Neural progenitor cell (in vitro differentiated cells): Measurements from ENCODE around the gene PPP2R1B. TPM values are rescaled to one million over a fixed set of nuclear protein-coding genes. Genes with fewer than 3 reads are reported as not detected.

ENCODE experiments used
- DNase-seq: peaks from one replicate; pipeline ENCODE4 v3.0.0-alpha.2; 2016; ENCODE audit warnings: low spot score
- H2AFZ ChIP-seq: fragments of 200-600 bp; sonication (generic); replicated peaks from 2 replicates; pipeline ENCODE4 v1.6.1; 2016; ENCODE audit warnings: antibody characterized with exemption
- H3F3A ChIP-seq: fragments of 200-600 bp; sonication (generic); 2 replicates; pipeline ENCODE4 v1.6.1; 2016; ENCODE audit warnings: antibody characterized with exemption, low read depth
- H3K27ac ChIP-seq: fragments of 200-600 bp; sonication (generic); 2 replicates; pipeline ENCODE4 v1.5.1; 2016; ENCODE audit warnings: mild to moderate bottlenecking
- H3K27me3 ChIP-seq: fragments of 200-600 bp; sonication (generic); 2 replicates; pipeline ENCODE4 v1.6.1; 2016; ENCODE audit warnings: mild to moderate bottlenecking, moderate library complexity
- H3K36me3 ChIP-seq: fragments of 200-600 bp; sonication (generic); 2 replicates; pipeline ENCODE4 v1.5.1; 2016
- H3K4me1 ChIP-seq: fragments of 200-600 bp; sonication (generic); 2 replicates; pipeline ENCODE4 v1.6.1; 2016; ENCODE audit warnings: mixed run types
- H3K4me2 ChIP-seq: fragments of 200-600 bp; sonication (generic); 2 replicates; pipeline ENCODE4 v1.6.1; 2016
- H3K4me3 ChIP-seq: fragments of 200-600 bp; sonication (generic); 2 replicates; pipeline ENCODE4 v1.5.1; 2016
- H3K79me2 ChIP-seq: fragments of 200-600 bp; sonication (generic); 2 replicates; pipeline ENCODE4 v1.6.1; 2016; ENCODE audit warnings: low read depth
- H3K9ac ChIP-seq: fragments of 200-600 bp; sonication (generic); 2 replicates; pipeline ENCODE4 v1.6.1; 2016
- H3K9me3 ChIP-seq: fragments of 200-600 bp; sonication (generic); 2 replicates; pipeline ENCODE4 v1.5.1; 2016; ENCODE audit warnings: low read depth
- H4K20me1 ChIP-seq: fragments of 200-600 bp; sonication (generic); 2 replicates; pipeline ENCODE4 v1.6.1; 2016; ENCODE audit warnings: low read depth
- H3K27ac Mint-ChIP-seq: 3 replicates; pipeline ENCODE4 v1.8.0; 2021; ENCODE audit warnings: mixed read lengths
- H3K27me3 Mint-ChIP-seq: 2 replicates; pipeline ENCODE4 v1.8.0; 2022; ENCODE audit warnings: low read depth, mild to moderate bottlenecking, inconsistent platforms, moderate library complexity, mixed read lengths; ENCODE audit not compliant: insufficient read depth
- H3K36me3 Mint-ChIP-seq: 3 replicates; pipeline ENCODE4 v1.8.0; 2021; ENCODE audit warnings: mixed read lengths
- H3K4me1 Mint-ChIP-seq: 3 replicates; pipeline ENCODE4 v1.8.0; 2021; ENCODE audit warnings: mixed read lengths
- H3K4me3 Mint-ChIP-seq: 3 replicates; pipeline ENCODE4 v1.8.0; 2021; ENCODE audit warnings: mild to moderate bottlenecking, moderate library complexity, mixed read lengths
- H3K9me3 Mint-ChIP-seq: 3 replicates; pipeline ENCODE4 v1.8.0; 2020; ENCODE audit warnings: mixed read lengths
- CTCF ChIP-seq: fragments of 200-600 bp; sonication (generic); IDR thresholded peaks from 2 replicates; pipeline ENCODE4 v1.5.1; 2017; ENCODE audit warnings: antibody characterized with exemption, mild to moderate bottlenecking
- EZH2 ChIP-seq: fragments of 200-600 bp; sonication (generic); IDR thresholded peaks from 2 replicates; pipeline ENCODE4 v1.6.1; 2017; ENCODE audit warnings: antibody characterized with exemption, mild to moderate bottlenecking, moderate library complexity
- EZH2phosphoT487 ChIP-seq: fragments of 200-600 bp; sonication (generic); IDR thresholded peaks from 2 replicates; pipeline ENCODE4 v1.6.1; 2017; ENCODE audit warnings: antibody characterized with exemption
- total RNA-seq: library from RNA; depleted of rRNA; stranded (reverse); fragments of >200 nt; gene quantifications from 2 replicates; pipeline ENCODE4 v1.2.3, GENCODE V29; 2015; ENCODE audit warnings: low replicate concordance

Gene PPP2R1B
- total RNA-seq, 1 donor from 2014 or later: 68.4 TPM

- H3K27ac ChIP-seq: no peak overlapping the region
- H3K9me3 Mint-ChIP-seq: no peaks in the 10 kb centered on the region
- no peaks in the 10 kb centered on the region for H3K36me3 ChIP-seq
- H3K4me3 Mint-ChIP-seq: no peak overlapping the region
- H3K4me3 ChIP-seq: no peak overlapping the region
- no peak overlapping the region for H3K27ac Mint-ChIP-seq
- no peaks in the 10 kb centered on the region for H3K4me1 Mint-ChIP-seq
- no peak overlapping the region for H3K4me2 ChIP-seq
- H4K20me1 ChIP-seq: no peaks in the 10 kb centered on the region
- H3K27me3 Mint-ChIP-seq: peaks cover 2% of the 10 kb centered on the region
- H2AFZ ChIP-seq: no peak overlapping the region
- no peaks in the 10 kb centered on the region for H3K9me3 ChIP-seq
- H3F3A ChIP-seq: no peaks in the 10 kb centered on the region
- peaks cover 20% of the 10 kb centered on the region for H3K36me3 Mint-ChIP-seq
- H3K79me2 ChIP-seq: no peaks in the 10 kb centered on the region
- no peaks in the 10 kb centered on the region for H3K27me3 ChIP-seq
- H3K4me1 ChIP-seq: no peaks in the 10 kb centered on the region
- no peak for TF ChIP-seq EZH2phosphoT487
- no peak for TF ChIP-seq EZH2
- no peak for TF ChIP-seq CTCF
- no peak overlapping the region for H3K9ac ChIP-seq
- DNase-seq: no peak
These were observed 30.5 kb upstream of the PPP2R1B start for GRCh38 chr11:111796696-111797095.

DNA sequence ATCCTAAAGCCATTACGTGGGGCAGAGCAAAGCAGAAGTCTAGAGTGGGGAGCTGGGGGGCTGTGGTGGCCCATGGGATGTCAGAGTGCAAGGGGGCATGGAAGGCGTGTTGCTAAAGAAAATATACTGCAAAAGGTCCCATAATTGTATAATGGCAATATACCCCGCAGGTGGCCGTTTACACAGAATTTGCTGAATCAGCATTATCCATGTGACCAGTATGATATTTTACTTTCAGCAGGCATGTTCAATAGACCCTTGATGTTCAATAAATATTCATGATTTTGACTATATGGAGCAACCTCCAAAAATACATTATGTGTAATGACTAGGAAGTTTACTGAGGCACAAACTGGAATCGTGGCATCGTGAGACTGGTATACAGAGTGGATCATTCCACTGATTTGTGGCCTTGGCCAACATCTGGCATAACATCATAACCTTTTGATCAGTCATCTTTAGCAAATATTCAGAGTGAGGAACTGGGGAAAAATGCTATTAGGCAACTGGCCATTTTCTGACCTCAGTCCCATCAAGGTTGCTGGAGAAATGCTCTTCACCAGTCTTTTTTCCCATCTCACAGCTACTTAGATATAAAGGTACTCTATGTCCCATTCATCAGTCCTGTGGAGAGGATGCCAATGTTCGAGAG lies 29.3 kb upstream of the PPP2R1B start:
- Histone ChIP-seq H3K4me2 (no peak overlapping the region), H3K4me1 (no peaks in the 10 kb centered on the region), H3K36me3 (no peaks in the 10 kb centered on the region), H3K9ac (no peak overlapping the region), H3K27ac (no peak overlapping the region), H3F3A (no peaks in the 10 kb centered on the region), H3K79me2 (no peaks in the 10 kb centered on the region), H2AFZ (no peak overlapping the region), H4K20me1 (no peaks in the 10 kb centered on the region), H3K4me3 (no peak overlapping the region), H3K9me3 (no peaks in the 10 kb centered on the region), H3K27me3 (no peaks in the 10 kb centered on the region)
- Mint-ChIP-seq H3K27me3 (peaks cover 2% of the 10 kb centered on the region), H3K4me1 (no peaks in the 10 kb centered on the region), H3K27ac (no peak overlapping the region), H3K36me3 (peaks cover 17% of the 10 kb centered on the region), H3K9me3 (no peaks in the 10 kb centered on the region), H3K4me3 (no peak overlapping the region)
- no peak for DNase-seq
- TF ChIP-seq EZH2phosphoT487 (no peak), CTCF (no peak), EZH2 (no peak)

- Histone ChIP-seq H3K9me3 (no peaks in the 10 kb centered on the region), H3K79me2 (no peaks in the 10 kb centered on the region), H2AFZ (no peak overlapping the region), H3K36me3 (no peaks in the 10 kb centered on the region), H3K27ac (no peak overlapping the region), H3K4me2 (no peak overlapping the region), H3K4me3 (no peak overlapping the region), H3K4me1 (no peaks in the 10 kb centered on the region), H3K27me3 (no peaks in the 10 kb centered on the region), H3F3A (no peaks in the 10 kb centered on the region), H3K9ac (no peak overlapping the region), H4K20me1 (no peaks in the 10 kb centered on the region)
- DNase-seq: no peak
- TF ChIP-seq EZH2 (no peak), EZH2phosphoT487 (no peak), CTCF (no peak)
- Mint-ChIP-seq H3K36me3 (peaks cover 12% of the 10 kb centered on the region), H3K4me3 (no peak overlapping the region), H3K27ac (no peak overlapping the region), H3K9me3 (no peaks in the 10 kb centered on the region), H3K27me3 (peaks cover 2% of the 10 kb centered on the region), H3K4me1 (no peaks in the 10 kb centered on the region)
These were observed 27.7 kb upstream of the PPP2R1B start for GRCh38 chr11:111793863-111794262.
